H9 (cell line): ENCODE results near the gene ADCY1. TPM values are rescaled to one million over a fixed set of nuclear protein-coding genes. Genes with fewer than 3 reads are reported as not detected.

Source experiments
- DNase-seq: peaks from one replicate; pipeline ENCODE4 v3.0.0-alpha.2; 2017
- H2AFZ ChIP-seq: one replicate; pipeline ENCODE4 v1.6.1; 2013; ENCODE audit warnings: mild to moderate bottlenecking, low read length, control low read depth, moderate library complexity
- H2AK5ac ChIP-seq: 2 replicates; pipeline ENCODE4 v1.6.1; 2013; ENCODE audit warnings: low read length, control low read depth, mixed read lengths; ENCODE audit not compliant: insufficient read length
- H2BK120ac ChIP-seq: one replicate; pipeline ENCODE4 v1.6.1; 2013; ENCODE audit warnings: low read depth, mild to moderate bottlenecking, low read length, control low read depth, inconsistent platforms; ENCODE audit not compliant: poor library complexity, severe bottlenecking
- H2BK12ac ChIP-seq: 2 replicates; pipeline ENCODE4 v1.6.1; 2013; ENCODE audit warnings: low read length, control low read depth, mixed read lengths, low read depth; ENCODE audit not compliant: insufficient read length
- H2BK15ac ChIP-seq: 2 replicates; pipeline ENCODE4 v1.6.1; 2013; ENCODE audit warnings: low read depth, low read length, control low read depth
- H2BK20ac ChIP-seq: one replicate; pipeline ENCODE4 v1.6.1; 2013; ENCODE audit warnings: low read depth, mild to moderate bottlenecking, low read length, control low read depth, inconsistent platforms; ENCODE audit not compliant: poor library complexity, severe bottlenecking
- H2BK5ac ChIP-seq: 2 replicates; pipeline ENCODE4 v1.6.1; 2013; ENCODE audit warnings: low read length, control low read depth, mixed read lengths; ENCODE audit not compliant: insufficient read length
- H3K14ac ChIP-seq: 2 replicates; pipeline ENCODE4 v1.6.1; 2013; ENCODE audit warnings: low read length, control low read depth; ENCODE audit not compliant: insufficient read depth
- H3K18ac ChIP-seq: 2 replicates; pipeline ENCODE4 v1.6.1; 2013; ENCODE audit warnings: low read depth, mild to moderate bottlenecking, mixed read lengths, low read length, control low read depth; ENCODE audit not compliant: insufficient read length
- H3K23ac ChIP-seq: 2 replicates; pipeline ENCODE4 v1.6.1; 2013; ENCODE audit warnings: low read length, control low read depth, mixed read lengths, low read depth; ENCODE audit not compliant: insufficient read length
- H3K23me2 ChIP-seq: 2 replicates; pipeline ENCODE4 v1.6.1; 2013; ENCODE audit warnings: low read depth, mild to moderate bottlenecking, mixed read lengths, low read length, control low read depth; ENCODE audit not compliant: insufficient read length, poor library complexity, severe bottlenecking
- H3K27ac ChIP-seq: 2 replicates; pipeline ENCODE4 v1.5.1; 2013; ENCODE audit warnings: low read length, control low read depth, mixed read lengths, low read depth; ENCODE audit not compliant: insufficient read length
- H3K27me3 ChIP-seq: 2 replicates; pipeline ENCODE4 v1.6.1; 2013; ENCODE audit warnings: low read length, control low read depth, inconsistent platforms; ENCODE audit not compliant: insufficient read depth
- H3K4ac ChIP-seq: 2 replicates; pipeline ENCODE4 v1.6.1; 2013; ENCODE audit warnings: low read depth, mild to moderate bottlenecking, control low read depth, inconsistent platforms, low read length, moderate library complexity
- H3K4me1 ChIP-seq: 2 replicates; pipeline ENCODE4 v1.6.1; 2013; ENCODE audit warnings: low read length, control low read depth, inconsistent platforms; ENCODE audit not compliant: insufficient read depth
- H3K4me2 ChIP-seq: 2 replicates; pipeline ENCODE4 v1.6.1; 2013; ENCODE audit warnings: low read length, control low read depth, mixed read lengths; ENCODE audit not compliant: insufficient read length, insufficient read depth
- H3K56ac ChIP-seq: 2 replicates; pipeline ENCODE4 v1.6.1; 2013; ENCODE audit warnings: low read depth, mild to moderate bottlenecking, mixed read lengths, low read length, control low read depth; ENCODE audit not compliant: insufficient read length
- H3K79me1 ChIP-seq: 2 replicates; pipeline ENCODE4 v1.6.1; 2013; ENCODE audit warnings: low read depth, mild to moderate bottlenecking, moderate library complexity, low read length, control low read depth, inconsistent platforms; ENCODE audit not compliant: insufficient read depth, poor library complexity, severe bottlenecking
- H3K79me2 ChIP-seq: 2 replicates; pipeline ENCODE4 v1.6.1; 2013; ENCODE audit warnings: low read length, control low read depth, inconsistent platforms; ENCODE audit not compliant: insufficient read depth
- H3K9ac ChIP-seq: 2 replicates; pipeline ENCODE4 v1.6.1; 2013; ENCODE audit warnings: low read length, control low read depth, mixed read lengths; ENCODE audit not compliant: insufficient read length; ENCODE audit errors: extremely low read depth
- H3K9me3 ChIP-seq: one replicate; pipeline ENCODE4 v1.6.1; 2013; ENCODE audit warnings: low read depth, low read length, inconsistent platforms; ENCODE audit not compliant: control insufficient read depth
- H3T11ph ChIP-seq: one replicate; pipeline ENCODE4 v1.6.1; 2013; ENCODE audit warnings: mild to moderate bottlenecking, low read length, control low read depth, inconsistent platforms
- H4K20me1 ChIP-seq: one replicate; pipeline ENCODE4 v1.6.1; 2013; ENCODE audit not compliant: control insufficient read depth, insufficient read length, insufficient read depth
- H4K5ac ChIP-seq: 2 replicates; pipeline ENCODE4 v1.6.1; 2013; ENCODE audit warnings: low read depth, mild to moderate bottlenecking, mixed read lengths, low read length, control low read depth; ENCODE audit not compliant: insufficient read length
- H4K8ac ChIP-seq: replicated peaks from 2 replicates; pipeline ENCODE4 v1.6.1; 2013; ENCODE audit warnings: low read length, control low read depth, mixed read lengths, low read depth; ENCODE audit not compliant: insufficient read length
- H4K91ac ChIP-seq: 2 replicates; pipeline ENCODE4 v1.6.1; 2013; ENCODE audit warnings: low read depth, mild to moderate bottlenecking, moderate library complexity, mixed read lengths, low read length, control low read depth; ENCODE audit not compliant: insufficient read length
- H3K27ac Mint-ChIP-seq, 3 experiments: 2 replicates in 2 of 3; 3 replicates in 1 of 3; pipeline ENCODE4 v1.8.0; 2020 to 2021; ENCODE audit warnings: mixed read lengths in 3 of 3, mild to moderate bottlenecking in 1 of 3, moderate library complexity in 1 of 3
- H3K27me3 Mint-ChIP-seq: 2 replicates; pipeline ENCODE4 v1.8.0; 2021; ENCODE audit warnings: low read depth, mild to moderate bottlenecking, moderate library complexity, mixed read lengths
- H3K36me3 Mint-ChIP-seq, 3 experiments: 2 replicates in 2 of 3; 3 replicates in 1 of 3; pipeline ENCODE4 v1.8.0; 2020 to 2021; ENCODE audit warnings: low read depth in 3 of 3, mixed read lengths in 3 of 3; ENCODE audit not compliant: insufficient read depth in 1 of 3
- H3K4me1 Mint-ChIP-seq, 2 experiments: 2 replicates each; pipeline ENCODE4 v1.8.0; 2020; ENCODE audit warnings: mixed read lengths in 2 of 2
- H3K4me3 Mint-ChIP-seq, 2 experiments: 2 replicates in 1 of 2; 3 replicates in 1 of 2; pipeline ENCODE4 v1.8.0; 2020 to 2021; ENCODE audit warnings: mild to moderate bottlenecking in 2 of 2, mixed read lengths in 2 of 2, moderate library complexity in 1 of 2
- H3K9me3 Mint-ChIP-seq, 2 experiments: 2 replicates in 1 of 2; 3 replicates in 1 of 2; pipeline ENCODE4 v1.8.0; 2020; ENCODE audit warnings: mild to moderate bottlenecking in 2 of 2, mixed read lengths in 2 of 2, moderate library complexity in 1 of 2
- WGBS: extraction: QIAGEN DNeasy Blood & Tissue Kit; methylation state at CpG from one replicate; pipeline ENCODE4 v1.1.7; 2013; ENCODE audit warnings: missing lambda C conversion rate, low lambda C conversion rate, mixed read lengths; ENCODE audit not compliant: insufficient read length; ENCODE audit errors: extremely low coverage; 5-methylcytosine and 5-hydroxymethylcytosine counted together
- total RNA-seq: library from RNA; stranded (reverse); gene quantifications from 2 replicates; pipeline ENCODE4 v1.2.1, GENCODE V29; 2021
- TF ChIP-seq, protein P1 (sequence below): fragments of 200-600 bp; sonication (generic); conservative IDR thresholded peaks from 3 replicates; pipeline ENCODE4 v1.8.0; 2021; ENCODE audit warnings: antibody characterized with exemption, mild to moderate bottlenecking

The ADCY1 gene
- total RNA-seq, 1 experiment from 2014 or later: 21.6 TPM

GRCh38 chr7:45626441-45627430 is 52.6 kb downstream of the ADCY1 start:
- Histone ChIP-seq H3K9me3 (no peaks in the 10 kb centered on the region), H3K4me1 (no peaks in the 10 kb centered on the region), H2BK5ac (no peak overlapping the region), H3K9ac (no peak overlapping the region), H3K23me2 (no peaks in the 10 kb centered on the region), H3K79me2 (peaks cover 4% of the 10 kb centered on the region; the same call in 1 of the 2 replicates), H3K4ac (no peak overlapping the region), H3K79me1 (no peaks in the 10 kb centered on the region), H2BK120ac (no peak overlapping the region), H3K27me3 (no peaks in the 10 kb centered on the region), H3K23ac (no peak overlapping the region), H4K5ac (no peak overlapping the region), H4K20me1 (no peaks in the 10 kb centered on the region), H3T11ph (no peak overlapping the region), H2AFZ (no peak overlapping the region), H3K14ac (no peak overlapping the region; the same call in 1 of the 2 replicates), H2BK20ac (no peak overlapping the region), H3K56ac (no peak overlapping the region), H4K8ac (no peak overlapping the region), H2AK5ac (no peak overlapping the region), H3K18ac (no peak overlapping the region), H3K4me2 (no peak overlapping the region), H2BK15ac (no peak overlapping the region), H4K91ac (no peak overlapping the region), H2BK12ac (no peak overlapping the region), H3K27ac (no peak overlapping the region)
- no peak overlapping the region for H3K4me3 Mint-ChIP-seq
- peaks cover 17 to 18% of the 10 kb centered on the region in 2 experiments for H3K9me3 Mint-ChIP-seq
- no peaks in the 10 kb centered on the region for H3K27me3 Mint-ChIP-seq
- no peak for DNase-seq
- TF ChIP-seq, protein P1, sequence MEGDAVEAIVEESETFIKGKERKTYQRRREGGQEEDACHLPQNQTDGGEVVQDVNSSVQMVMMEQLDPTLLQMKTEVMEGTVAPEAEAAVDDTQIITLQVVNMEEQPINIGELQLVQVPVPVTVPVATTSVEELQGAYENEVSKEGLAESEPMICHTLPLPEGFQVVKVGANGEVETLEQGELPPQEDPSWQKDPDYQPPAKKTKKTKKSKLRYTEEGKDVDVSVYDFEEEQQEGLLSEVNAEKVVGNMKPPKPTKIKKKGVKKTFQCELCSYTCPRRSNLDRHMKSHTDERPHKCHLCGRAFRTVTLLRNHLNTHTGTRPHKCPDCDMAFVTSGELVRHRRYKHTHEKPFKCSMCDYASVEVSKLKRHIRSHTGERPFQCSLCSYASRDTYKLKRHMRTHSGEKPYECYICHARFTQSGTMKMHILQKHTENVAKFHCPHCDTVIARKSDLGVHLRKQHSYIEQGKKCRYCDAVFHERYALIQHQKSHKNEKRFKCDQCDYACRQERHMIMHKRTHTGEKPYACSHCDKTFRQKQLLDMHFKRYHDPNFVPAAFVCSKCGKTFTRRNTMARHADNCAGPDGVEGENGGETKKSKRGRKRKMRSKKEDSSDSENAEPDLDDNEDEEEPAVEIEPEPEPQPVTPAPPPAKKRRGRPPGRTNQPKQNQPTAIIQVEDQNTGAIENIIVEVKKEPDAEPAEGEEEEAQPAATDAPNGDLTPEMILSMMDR: no peak
- peaks cover 19 to 28% (median 24%) of the 10 kb centered on the region in 3 experiments for H3K36me3 Mint-ChIP-seq
- WGBS: no CpG with 5 or more reads among the region's 9 CpGs
- no peak overlapping the region; a peak in 1 of 7 replicates for H3K27ac Mint-ChIP-seq
- peaks cover 6 to 10% of the 10 kb centered on the region in 2 experiments; a peak in 3 of 4 replicates for H3K4me1 Mint-ChIP-seq
